ENCODE data around the gene TTC32. TPM values are rescaled to one million over a fixed set of nuclear protein-coding genes. Genes with fewer than 3 reads are reported as not detected.

The TTC32 gene
- total RNA-seq (8.8 and 13.8 TPM in 2 replicates), polyA plus RNA-seq (8.7 and 9.4 TPM in 2 replicates), polyA minus RNA-seq (4.4 and 7.6 TPM in 2 replicates), Bru-seq, nascent RNA (percentile 93 among the genes with signal in this experiment), BruChase-seq, experiment 1, labeled RNA remaining after a 6-hour chase (percentile 65 among the genes with signal in this experiment), BruChase-seq, experiment 2, labeled RNA remaining after a 2-hour chase (percentile 81 among the genes with signal in this experiment)
- 10.8 and 10.9 TPM in 2 replicates for polyA plus RNA-seq (2011; cell fraction: cytosol; rRNA removed)
- polyA plus RNA-seq (2011; cell fraction: nucleus; rRNA removed): 27.0 and 44.9 TPM in 2 replicates
- 8.1 and 9.0 TPM in 2 replicates for polyA plus RNA-seq (2012)
- polyA minus RNA-seq (2011; cell fraction: cytosol; rRNA and poly(A)+ RNA removed): 9.1 TPM
- polyA minus RNA-seq (2011; cell fraction: nucleus; rRNA and poly(A)+ RNA removed): 36.7 and 41.1 TPM in 2 replicates
- long read RNA-seq, transcript TTC32-201 (3 exons, 822 nt): major isoform, 19 of 33 reads
- long read RNA-seq, partial matches to known transcripts: 0 of 33 reads
- long read RNA-seq, other reads (novel, unspliced or antisense): 13 of 33 reads

DNA sequence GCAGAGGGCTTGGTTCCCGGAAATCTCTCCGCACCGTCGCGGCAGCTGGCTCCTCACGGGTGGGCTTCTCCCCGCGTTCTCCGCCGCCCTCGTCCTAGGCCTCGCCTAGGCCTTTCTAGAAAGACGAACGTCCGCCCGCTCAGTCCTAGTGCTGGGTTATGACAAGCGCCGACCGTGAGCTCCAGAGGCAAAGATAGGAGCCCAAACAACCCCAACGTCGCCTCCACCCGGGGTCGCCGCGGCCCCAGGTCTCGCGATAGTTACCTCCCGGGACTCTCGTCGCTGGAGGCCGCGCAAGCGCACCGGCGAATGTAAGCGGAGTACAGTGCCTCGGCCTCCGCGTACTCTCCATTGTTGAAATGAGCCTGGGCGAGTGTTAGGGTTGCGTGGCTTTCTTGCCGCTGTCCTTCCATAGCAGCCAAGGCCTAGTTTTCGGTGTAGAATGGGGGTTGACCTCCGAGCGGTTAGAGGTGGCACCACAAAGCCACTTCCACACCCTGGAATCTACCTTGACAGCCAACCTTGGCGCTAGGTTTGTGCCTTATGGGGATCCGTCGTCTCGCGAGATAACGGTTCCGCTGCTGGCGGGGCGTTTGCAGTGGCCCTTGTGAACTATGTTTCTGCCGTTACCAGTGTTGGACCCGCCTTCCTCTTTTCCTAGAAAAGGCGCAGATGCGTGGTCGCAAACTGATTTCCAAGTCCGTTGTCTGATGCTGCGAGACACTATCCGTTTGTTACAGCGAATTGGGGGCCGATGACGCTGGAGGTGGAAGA is at the start of gene TTC32:
Gene TTC32, minus strand, starts transcription at position 542 of the 774 bp plus-strand sequence. Its CDS starts 129 bp downstream, at position 413.
- intact Hi-C loops (cut with micrococcal nuclease): loop anchor here (1.0 to 2.0 kb wide), 6 partner anchors 32 to 197 kb away; no protein-coding TSS in a partner anchor

More for the DNA sequence above, at the start of gene TTC32:
- dilution Hi-C loops (cut with MboI; ENCODE audit: extremely low pct_ligation_motif_present, low sequenced_read_pairs): no loop called here
- BruUV-seq (replicated peaks): no TSS peak
- no peaks in the 10 kb centered on the region for H3K36me3 ChIP-seq (ENCODE audit: control insufficient read depth in 2 of 2, extremely low read depth in 1 of 2, insufficient read depth in 2 of 2, low read length in 2 of 2)
- peak within 1 kb of the TSS; percentile 96 for H3K9ac ChIP-seq (replicated peaks; ENCODE audit: extremely low read depth, insufficient read depth, low read length)
- H3K27ac ChIP-seq (ENCODE audit: insufficient read depth, low read depth, low read length): peak within 1 kb of the TSS; percentile 90
- no peaks in the 10 kb centered on the region for H4K20me1 ChIP-seq (replicated peaks; ENCODE audit: control insufficient read depth, extremely low read depth, insufficient read depth, low read length)
- FAIRE-seq (peak; percentile 87), DNase-seq (ENCODE audit: low read depth, low spot score) (peak; percentile 97)
- peak within 1 kb of the TSS; percentile 28 to 97 (median 86) for H3K4me3 ChIP-seq (replicated peaks in 1 of 3; ENCODE audit: insufficient read depth in 1 of 3, low read depth in 1 of 3, low read length in 3 of 3)
- peak within 1 kb of the TSS; percentile 98 for H3K4me2 ChIP-seq (ENCODE audit: insufficient read depth, low read length)
- no peaks in the 10 kb centered on the region for H3K9me1 ChIP-seq (replicated peaks; ENCODE audit: control insufficient read depth, extremely low read depth, insufficient read depth, low read length)
- TF ChIP-seq POLR2A (IDR thresholded peaks at IDR 0.05; ENCODE audit: low read depth, low read length) (peak; percentile 89), MYC (IDR thresholded peaks at IDR 0.05; ENCODE audit: low read depth, low read length) (no peak), GATA2 (IDR thresholded peaks at IDR 0.05; ENCODE audit: insufficient read depth, insufficient read length, low read depth, low read length) (no peak), JUN (IDR thresholded peaks at IDR 0.05; ENCODE audit: borderline replicate concordance, insufficient read depth, insufficient read length, low read depth) (no peak), POLR2AphosphoS5 (IDR thresholded peaks at IDR 0.05; ENCODE audit: insufficient read depth, low read depth, low read length) (peak; percentile 80), EZH2 (IDR thresholded peaks at IDR 0.05; ENCODE audit: borderline replicate concordance, low read depth, low read length, severe bottlenecking) (no peak), FOS (IDR thresholded peaks at IDR 0.05; ENCODE audit: borderline replicate concordance, insufficient read depth, low read length) (no peak)
- TF ChIP-seq, protein P1, sequence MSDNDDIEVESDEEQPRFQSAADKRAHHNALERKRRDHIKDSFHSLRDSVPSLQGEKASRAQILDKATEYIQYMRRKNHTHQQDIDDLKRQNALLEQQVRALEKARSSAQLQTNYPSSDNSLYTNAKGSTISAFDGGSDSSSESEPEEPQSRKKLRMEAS (IDR thresholded peaks at IDR 0.05; ENCODE audit: insufficient read depth, insufficient read length): no peak
- TF ChIP-seq, protein P2, sequence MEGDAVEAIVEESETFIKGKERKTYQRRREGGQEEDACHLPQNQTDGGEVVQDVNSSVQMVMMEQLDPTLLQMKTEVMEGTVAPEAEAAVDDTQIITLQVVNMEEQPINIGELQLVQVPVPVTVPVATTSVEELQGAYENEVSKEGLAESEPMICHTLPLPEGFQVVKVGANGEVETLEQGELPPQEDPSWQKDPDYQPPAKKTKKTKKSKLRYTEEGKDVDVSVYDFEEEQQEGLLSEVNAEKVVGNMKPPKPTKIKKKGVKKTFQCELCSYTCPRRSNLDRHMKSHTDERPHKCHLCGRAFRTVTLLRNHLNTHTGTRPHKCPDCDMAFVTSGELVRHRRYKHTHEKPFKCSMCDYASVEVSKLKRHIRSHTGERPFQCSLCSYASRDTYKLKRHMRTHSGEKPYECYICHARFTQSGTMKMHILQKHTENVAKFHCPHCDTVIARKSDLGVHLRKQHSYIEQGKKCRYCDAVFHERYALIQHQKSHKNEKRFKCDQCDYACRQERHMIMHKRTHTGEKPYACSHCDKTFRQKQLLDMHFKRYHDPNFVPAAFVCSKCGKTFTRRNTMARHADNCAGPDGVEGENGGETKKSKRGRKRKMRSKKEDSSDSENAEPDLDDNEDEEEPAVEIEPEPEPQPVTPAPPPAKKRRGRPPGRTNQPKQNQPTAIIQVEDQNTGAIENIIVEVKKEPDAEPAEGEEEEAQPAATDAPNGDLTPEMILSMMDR (IDR thresholded peaks at IDR 0.05; ENCODE audit: extremely low read depth in 1 of 2, insufficient read depth in 1 of 2, low read depth in 1 of 2, low read length in 2 of 2): peak in 1 of 2 donors; percentile 12
- ChIA-PET CTCF (interaction anchor here (0.7 kb wide), 1 partner anchor 8 kb away, joined by 3 read pairs; no protein-coding TSS in a partner anchor), POLR2A (interaction anchor here (1.1 kb wide), 1 partner anchor 87 kb away, joined by 3 read pairs; no protein-coding TSS in a partner anchor)
- H3K9me3 ChIP-seq (replicated peaks; ENCODE audit: control insufficient read depth, insufficient read depth, low read length): no peaks in the 10 kb centered on the region
- peaks cover 25% of the 10 kb centered on the region for H3K4me1 ChIP-seq (ENCODE audit: control insufficient read depth, extremely low read depth, insufficient read depth, low read length)
- H2AFZ ChIP-seq (ENCODE audit: low read depth, low read length): peak within 1 kb of the TSS; percentile 74
- H3K79me2 ChIP-seq (ENCODE audit: control insufficient read depth, insufficient read depth, low read length): peaks cover 38% of the 10 kb centered on the region
- H3K27me3 ChIP-seq (ENCODE audit: control insufficient read depth in 2 of 2, insufficient read depth in 2 of 2, low read length in 2 of 2): no peaks in the 10 kb centered on the region

All from endothelial cell of umbilical vein (primary cell).